ENCODE results near the gene ABCC5. TPM values are rescaled to one million over a fixed set of nuclear protein-coding genes. Genes with fewer than 3 reads are reported as not detected.

ABCC5 gene
- polyA plus RNA-seq, 4 donors, result 45.2 to 77.9 (median 54.8) TPM

DNA sequence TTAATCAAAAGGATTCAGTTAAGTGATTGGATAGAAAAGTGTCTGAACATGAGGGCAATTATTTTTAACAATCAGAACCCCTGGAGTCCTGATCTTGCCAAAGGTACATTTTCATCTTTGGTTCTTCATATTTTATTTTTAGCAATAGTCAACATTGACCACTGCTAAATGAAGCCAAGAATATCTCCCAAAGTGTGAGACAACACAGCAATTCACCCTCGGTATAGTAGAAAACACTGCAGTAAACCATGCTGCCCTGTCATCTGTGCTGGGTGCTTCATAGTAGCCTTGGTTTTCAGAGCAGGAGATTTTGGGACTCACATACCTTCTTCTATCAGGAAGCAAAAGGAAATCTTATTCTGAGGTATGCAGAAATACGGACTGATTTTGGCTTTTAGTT is 85.8 kb downstream of the ABCC5 start:
- DNase-seq (ENCODE audit: low read depth in 4 of 4, low spot score in 3 of 4), result no peak

DNA sequence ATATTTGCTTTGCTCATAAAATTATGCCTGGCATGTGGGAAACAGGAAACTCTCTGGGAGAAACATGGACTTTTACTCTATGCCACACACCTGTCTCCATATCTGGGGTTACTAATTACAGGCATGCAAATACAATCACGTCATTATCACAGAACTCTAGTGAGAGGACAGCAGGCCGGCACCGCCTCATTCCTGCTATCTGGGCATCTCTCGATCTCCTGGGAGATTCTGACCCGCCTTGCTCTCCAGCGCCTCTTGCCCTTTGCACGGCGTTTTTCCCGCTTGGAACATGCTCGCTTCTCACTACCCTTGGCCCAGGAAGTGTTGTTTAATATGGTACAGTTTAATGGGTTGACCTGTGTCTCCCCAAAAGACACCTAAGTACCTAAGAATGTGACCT is 87.6 kb downstream of the ABCC5 start:
- DNase-seq (ENCODE audit: low read depth in 4 of 4, low spot score in 3 of 4), result no peak

DNA sequence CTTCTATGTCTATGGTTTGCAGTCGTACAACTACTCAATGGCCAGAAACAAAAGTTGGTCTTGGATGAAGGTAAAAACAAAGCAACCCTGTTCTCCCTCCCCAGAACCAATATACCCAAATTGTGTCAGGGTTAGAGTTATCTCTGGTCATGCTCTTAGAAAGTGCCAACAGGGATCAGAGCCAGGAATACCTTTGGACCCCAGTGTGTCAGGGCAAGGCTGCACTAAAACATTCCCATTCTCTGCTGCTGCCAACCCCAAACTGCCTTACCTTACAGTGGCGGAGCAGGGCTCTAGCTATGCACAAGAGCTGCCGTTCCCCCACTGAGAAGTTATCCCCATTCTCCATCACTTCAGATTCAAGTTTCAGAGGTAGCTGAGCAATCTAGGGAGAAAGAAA is 90.6 kb downstream of the ABCC5 start:
- no peak for DNase-seq (ENCODE audit: low read depth in 4 of 4, low spot score in 3 of 4)

DNA sequence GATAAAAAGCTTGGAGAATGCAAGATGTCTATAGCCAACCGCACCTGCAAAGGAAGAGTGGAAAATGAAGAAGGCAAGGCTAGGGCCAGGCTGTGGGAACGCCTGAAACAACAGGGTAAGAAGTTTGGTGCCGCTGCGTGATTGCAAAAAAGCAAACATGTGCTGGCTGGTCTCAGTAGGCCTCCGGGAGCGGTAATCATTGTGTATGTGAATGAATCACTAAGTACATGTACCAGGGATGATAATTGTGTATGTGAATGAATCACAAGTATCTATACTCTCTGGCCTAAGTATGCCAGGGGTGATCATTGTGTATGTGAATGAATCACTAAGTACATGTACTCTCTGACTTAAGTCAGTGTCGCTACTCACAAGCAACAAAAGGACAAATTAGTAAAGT is 92.7 kb downstream of the ABCC5 start:
- DNase-seq (ENCODE audit: low read depth in 4 of 4, low spot score in 3 of 4), result no peak

DNA sequence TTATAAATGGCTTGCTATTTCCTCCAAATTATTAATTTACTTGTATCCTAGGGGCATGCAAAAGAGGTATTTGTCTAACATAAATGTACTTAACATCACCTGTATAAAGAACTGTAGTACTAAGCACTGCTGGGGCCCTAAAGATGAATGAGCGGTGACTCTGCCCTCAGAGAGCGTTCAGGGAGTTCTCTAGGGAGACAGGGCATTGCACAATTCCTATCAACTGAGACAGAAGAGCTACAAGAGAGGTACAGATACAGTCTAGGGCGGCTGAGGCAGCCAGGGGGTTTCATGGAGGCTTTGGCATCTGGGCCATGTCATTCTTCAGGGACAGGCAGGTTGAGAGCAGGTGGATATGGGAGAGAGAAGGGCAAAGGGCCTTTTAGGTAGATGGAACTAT is 93.1 kb downstream of the ABCC5 start:
- DNase-seq (ENCODE audit: low read depth in 4 of 4, low spot score in 3 of 4), result no peak

DNA sequence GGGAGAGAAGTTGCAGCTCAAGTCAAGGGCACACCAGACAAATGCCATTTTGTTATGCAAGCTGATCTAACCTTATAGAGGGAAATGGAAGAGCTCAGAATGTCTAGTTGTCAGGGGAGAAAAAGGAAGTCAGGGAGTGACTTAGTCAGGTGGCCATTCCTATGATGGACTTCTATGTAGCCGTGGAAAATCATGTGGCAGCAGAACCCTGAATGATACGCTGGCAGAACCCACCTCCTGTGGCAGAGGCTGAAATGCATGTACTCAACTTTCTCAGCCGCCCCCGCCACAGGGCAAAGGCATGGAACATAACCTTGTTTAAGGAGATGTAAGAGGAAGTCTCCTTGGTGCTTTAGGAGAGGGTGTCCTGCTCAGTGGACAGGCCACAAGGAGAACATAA is 95.3 kb downstream of the ABCC5 start:
- no peak for DNase-seq (ENCODE audit: low read depth in 4 of 4, low spot score in 3 of 4)

DNA sequence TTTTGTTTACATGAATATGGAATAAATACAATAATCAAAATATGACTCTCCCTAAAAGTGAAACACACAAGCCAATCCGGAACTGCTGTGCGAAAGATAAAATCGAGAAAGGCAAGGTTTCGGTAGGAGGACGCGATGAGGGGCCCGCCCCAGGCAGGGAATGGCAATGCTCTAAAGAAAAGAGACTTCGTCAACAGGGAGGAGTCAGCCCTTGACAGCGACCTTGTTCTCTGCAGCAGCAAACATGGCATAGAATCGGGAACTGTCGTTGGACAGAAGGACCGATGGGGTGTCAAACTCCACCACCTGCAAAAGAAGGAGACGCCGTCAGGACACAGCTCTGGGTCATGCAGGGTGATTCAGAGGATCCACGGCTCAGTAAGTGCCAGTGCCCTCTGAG is 96.6 kb downstream of the ABCC5 start:
- no peak for DNase-seq (ENCODE audit: low read depth in 4 of 4, low spot score in 3 of 4)

DNA sequence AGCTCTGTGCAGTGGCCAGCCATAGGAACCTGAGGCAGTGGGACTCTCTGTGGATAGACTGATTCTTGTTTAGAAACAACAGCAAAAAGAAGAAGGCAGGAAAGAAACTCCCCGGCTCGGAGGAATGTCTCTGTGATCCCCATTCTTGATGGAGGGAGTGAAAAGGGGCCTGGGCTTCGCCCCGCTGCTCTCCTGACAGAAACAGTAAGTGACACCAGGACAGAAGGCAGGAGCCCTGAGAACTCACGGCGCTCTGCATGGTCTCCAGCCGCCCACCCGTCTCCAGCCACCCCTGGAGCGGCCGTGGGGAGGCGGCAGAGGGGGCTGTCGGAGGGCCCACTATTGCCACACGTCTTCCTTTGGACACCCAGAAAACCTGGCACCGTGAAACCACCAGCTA is 97.3 kb downstream of the ABCC5 start:
- no peak for DNase-seq (ENCODE audit: low read depth in 4 of 4, low spot score in 3 of 4)

DNA sequence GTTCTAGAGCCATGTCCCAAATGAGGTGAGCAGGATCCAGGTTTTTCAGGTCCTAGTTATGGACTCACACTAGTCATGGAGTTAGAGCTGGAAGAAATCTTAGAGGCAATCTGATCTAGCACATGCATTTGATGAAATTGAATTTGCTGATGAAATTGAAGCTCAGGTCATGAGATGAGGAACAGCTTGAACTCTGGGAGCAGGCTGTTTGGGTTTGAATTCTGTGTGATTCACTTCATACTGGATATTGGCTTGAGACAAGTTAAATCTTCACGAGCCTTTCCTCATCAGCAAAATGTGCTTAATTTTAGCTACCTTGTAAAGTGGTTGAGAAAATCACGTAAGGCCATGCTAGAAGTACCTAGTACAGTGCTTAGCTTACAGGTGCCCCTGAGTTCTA is 99.5 kb downstream of the ABCC5 start:
- DNase-seq (ENCODE audit: low read depth in 4 of 4, low spot score in 3 of 4), result no peak

DNA sequence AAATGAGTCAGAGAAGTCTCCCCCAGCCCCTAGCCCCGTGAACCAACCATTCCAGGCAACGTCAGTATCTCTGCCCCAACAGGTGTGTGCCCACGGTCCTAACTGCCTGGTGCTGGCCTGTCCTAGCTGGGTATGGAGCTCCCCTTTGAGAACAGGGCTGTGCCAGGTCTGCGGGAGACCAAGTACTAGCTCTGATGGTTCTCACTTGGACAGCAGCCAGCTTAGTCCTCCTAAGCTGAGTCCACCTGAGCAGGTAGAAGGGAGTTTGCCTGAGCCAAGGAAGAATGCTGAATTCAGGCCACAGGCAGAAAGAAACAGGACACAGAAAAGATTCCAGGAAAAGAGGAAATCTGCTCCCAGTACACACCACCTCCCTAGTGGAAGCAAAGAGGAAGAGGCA is 99.9 kb downstream of the ABCC5 start:
- DNase-seq (ENCODE audit: low read depth in 4 of 4, low spot score in 3 of 4), result no peak

DNA sequence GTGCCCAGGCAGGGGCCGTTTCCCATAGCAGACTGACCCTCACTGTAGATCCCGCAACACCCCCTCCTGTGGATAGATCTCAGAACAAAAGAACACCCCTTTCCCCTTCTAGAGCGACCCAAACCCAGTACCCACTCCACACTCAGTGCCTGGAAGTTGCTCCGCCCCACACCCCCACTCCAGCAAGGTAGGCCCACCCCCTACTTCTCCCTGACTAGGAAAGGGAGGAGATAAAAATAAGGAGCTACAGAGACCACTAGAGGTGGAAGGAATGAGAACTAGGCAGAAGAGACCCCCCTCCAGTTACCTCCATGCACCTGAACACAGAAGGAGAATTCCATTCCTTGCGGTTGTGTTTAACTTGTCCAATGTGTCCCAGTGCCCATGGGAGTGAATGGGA is 102.8 kb downstream of the ABCC5 start:
- no peak for DNase-seq (ENCODE audit: low read depth in 4 of 4, low spot score in 3 of 4)

DNA sequence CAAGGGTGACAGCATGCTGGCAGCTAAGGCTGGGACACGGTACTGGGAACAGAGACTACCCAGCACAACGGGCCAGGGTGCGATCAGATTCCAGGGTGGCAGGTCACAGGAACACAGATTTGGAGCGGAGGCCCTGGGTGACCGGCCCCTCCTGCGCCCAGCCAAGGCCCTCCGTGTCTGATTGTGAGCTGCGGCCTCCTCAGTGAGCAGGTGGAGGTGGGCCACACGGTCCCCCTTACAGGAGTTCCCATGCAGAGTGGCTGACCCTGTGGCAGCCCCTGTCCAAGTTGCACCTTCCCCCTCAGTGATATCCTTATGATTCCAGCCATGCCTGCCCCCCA is 104.1 kb downstream of the ABCC5 start:
- DNase-seq (ENCODE audit: low read depth in 4 of 4, low spot score in 3 of 4), result no peak

DNA sequence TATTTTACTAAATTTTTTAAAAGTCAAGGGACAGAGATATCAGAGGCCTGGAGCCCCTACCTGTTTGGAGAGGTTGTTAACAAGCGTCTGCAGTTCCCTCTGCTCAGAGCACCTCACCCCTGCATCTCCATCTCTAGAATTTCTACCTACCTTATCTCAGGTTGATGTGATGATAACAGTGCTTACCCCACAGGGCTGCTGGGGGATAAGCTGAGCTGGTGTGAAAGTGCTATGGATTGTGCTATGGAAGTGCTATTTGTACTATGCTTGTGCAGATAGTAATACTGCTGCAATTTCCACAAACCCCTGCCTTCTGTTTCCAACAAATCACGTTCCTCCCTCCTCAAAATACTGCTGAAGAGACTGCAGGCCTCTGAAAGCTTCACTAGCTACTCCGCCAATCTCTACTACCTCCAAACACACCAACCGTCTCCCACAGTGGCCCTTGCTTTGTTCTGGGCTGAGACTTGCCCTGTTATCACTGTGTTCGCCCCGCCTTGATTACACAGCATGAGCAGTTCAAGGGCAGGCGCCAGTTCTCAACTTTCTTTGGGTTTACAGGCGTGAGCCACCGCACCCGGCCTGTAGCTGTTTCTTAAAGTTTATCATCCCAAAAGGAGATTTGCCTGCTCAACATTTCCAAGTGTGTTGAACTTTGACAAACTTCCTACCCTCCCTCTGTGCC is 104.6 kb downstream of the ABCC5 start:
- no peak for DNase-seq (ENCODE audit: low read depth in 4 of 4, low spot score in 3 of 4)

DNA sequence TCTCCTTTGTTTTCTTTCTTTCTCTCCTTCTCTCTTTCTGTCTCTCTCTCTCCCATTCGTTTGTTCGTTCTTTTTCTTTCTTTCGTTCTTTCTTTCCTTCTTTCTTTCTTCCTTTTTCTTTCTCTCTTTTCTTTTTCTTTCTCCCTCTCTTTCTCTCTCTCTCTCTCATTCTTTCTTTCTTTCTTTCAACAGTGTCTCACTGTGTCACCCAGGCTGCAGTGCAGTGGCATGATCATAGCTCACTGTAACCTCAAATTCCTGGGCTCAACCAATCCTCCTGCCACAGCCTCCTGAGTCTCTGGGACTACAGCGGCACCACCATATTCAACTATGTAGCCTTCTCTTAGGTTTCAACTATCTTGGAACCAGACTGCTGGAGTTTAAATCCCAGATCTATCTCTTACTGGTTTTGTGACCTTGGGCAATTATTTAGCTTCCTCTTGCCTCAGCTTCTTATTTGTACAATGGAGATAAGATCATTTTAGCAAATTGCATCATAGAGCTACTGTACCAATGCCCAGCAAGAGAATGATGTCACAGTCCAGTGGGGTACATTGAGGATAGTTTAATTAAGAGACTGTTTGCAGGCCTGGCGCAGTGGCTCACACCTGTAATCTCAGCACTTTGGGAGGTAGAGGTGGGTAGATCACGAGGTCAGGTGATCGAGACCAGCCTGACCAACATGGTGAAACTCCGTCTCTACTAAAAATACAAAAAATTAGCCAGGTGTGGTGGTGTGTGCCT is 105.7 kb downstream of the ABCC5 start:
- DNase-seq (ENCODE audit: low read depth in 4 of 4, low spot score in 3 of 4), result no peak

DNA sequence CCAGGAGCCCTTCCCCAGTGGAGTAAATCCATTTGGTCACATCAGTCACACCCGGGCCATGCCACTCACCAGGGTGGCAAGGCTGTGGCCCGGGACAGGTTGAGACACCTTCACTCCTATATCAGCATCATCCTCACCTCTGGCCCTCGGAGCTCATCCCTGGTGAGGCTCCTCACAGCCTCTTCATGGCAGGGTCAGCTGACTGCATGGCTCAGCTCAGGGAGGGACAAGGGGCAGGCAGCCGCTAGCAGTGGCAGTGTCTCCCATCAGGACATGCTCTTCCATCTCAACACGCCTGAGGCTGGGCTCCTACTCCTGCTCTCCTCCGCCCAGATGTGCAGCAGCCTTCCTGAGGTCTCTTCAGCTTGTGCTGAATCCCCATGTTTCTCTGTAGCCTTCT is 106.6 kb downstream of the ABCC5 start:
- no peak for DNase-seq (ENCODE audit: low read depth in 4 of 4, low spot score in 3 of 4)

DNA sequence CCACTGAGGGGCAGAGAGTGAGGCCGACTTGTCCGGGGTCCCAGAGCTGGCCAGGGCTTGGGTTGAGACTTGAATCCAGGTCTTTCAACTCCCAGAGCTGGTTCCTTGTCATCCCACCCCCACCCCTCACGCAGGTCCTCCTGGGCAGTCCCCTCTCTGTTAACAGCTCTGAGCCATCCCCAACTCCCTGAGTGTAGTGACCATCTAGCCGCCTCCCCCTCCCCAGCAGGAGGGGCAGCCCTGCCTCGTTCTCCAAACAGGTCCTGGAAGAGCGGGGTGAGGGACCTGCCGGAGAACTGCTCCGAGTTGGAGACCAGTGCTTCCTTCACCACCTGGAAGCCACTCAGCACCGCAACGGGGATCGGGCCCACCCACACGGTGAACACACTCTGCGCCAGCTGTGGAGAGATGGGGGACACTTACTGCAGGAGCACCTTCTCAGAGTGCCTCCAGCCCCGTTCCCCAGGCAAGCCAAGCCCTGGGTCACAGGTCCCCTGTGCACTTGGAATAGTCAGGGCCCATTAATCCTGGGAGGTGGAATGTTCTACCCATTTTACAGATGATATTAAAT is 108.6 kb downstream of the ABCC5 start:
- DNase-seq (ENCODE audit: low read depth in 4 of 4, low spot score in 3 of 4), result no peak

DNA sequence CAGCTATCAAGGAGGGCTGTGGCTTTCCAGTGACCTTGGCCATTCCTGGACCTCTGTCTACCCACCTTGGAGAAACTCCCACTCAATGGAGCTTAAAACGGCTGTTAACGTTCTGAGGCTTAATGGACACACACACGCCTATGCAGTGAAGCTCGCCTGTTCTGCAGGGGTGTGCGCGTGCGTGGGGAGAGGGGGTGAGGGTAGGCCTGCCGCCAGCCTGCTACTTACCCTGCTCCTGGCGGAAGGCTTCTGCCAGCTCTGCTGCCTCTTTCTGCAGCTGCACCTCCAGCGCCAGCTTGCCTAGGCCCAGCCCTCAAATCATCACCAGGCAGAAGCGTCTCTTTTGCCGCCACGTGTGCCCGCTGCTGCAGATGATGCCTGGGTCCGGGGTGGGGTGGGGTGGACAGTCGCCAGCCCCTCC is 109.8 kb downstream of the ABCC5 start:
- no peak for DNase-seq (ENCODE audit: low read depth in 4 of 4, low spot score in 3 of 4)

DNA sequence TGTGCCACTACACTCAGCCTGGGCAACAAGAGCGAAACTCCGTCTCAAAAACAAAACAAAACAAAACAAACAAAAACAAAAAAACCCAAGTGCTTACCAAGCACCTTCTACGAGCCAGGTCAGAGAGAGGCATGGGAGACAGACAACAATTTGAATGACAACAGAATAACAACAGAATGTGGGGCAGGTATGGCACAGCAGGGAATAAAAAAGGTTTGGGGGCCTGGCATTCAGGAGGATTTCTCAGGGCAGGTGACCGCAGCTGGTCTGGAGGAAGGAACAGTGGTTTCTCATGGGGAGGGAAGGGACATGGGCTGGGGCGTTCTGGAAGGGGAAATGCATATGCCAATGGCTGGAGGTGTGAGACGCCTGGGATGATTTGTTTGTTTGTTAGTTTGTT is 110.5 kb downstream of the ABCC5 start:
- DNase-seq (ENCODE audit: low read depth in 4 of 4, low spot score in 3 of 4), result no peak

DNA sequence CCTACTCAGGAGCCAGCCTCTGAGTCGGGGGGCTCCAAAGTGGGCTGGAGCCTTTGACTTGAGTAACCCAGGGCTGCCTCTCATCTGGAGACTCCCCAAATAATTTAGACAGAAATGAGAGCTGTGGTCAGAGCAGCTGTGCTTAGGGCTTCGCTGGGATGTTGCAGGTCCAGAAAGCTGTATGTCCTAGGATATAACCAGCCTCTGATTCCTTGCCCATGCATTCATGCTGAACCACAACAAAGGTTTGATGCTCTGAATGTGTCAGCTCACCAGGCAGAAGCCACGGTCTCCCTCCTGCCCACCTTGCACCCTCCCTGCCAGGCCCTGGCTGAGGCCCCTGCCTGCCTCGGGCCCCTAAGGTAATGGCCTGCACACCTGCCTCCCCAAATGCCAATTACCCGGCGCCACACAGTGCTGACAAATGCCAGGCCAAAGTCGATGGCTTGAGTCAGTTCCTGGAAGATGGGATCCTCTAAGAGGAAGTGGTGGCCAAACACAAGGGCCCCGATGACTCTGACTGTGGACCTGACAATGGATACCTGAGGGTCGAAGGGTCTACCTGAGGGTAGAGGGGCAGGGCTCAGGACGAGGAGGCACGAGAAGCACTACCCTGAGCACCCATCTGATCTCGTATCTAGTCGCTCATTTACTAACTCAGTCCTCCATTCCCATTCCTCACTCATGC is 111.3 kb downstream of the ABCC5 start:
- no peak for DNase-seq (ENCODE audit: low read depth in 4 of 4, low spot score in 3 of 4)

DNA sequence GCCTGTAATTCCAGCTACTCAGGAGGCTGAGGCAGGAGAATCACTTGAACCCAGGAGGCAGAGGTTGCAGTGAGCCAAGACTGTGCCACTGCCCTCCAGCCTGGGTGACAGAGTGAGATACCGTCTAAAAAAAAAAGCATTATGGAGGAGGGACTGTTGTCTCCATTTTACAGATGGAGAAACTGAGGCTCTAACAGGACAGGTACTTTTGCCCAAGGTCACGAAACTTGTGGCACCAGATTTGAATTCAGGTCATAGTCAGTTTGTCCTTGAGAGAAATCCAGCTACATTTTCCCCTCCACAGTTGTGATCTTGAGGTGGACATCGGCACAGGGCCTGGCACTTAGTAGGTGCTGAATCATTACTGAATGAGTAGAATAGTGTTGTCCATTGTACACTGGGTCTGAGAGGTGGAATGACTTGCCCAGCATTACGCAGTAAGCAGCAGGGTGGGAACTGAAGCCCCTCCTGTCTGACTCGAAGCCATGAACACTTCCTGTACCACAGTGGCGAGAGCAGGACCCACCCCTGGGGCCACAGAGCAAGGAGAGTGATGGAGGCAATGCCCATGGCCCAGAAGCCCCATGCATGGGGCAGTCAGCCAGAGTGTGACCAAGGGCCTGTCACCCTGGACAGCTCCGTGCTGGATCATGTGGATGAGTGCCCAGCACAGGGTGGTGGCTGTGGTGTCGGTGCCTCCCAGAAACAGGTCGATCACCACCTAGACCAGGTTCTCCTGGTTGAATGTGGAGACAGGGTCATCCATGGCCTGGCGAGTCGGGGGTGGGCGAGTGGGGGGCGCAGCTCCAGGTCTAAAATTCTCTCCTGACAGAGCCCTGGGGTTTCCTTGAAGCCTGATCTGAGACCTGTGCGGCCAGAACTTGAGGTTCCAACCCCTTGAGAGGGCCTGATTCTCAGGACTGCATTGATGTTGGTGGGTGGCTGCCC is 112.6 kb downstream of the ABCC5 start:
- no peak for DNase-seq (ENCODE audit: low read depth in 4 of 4, low spot score in 3 of 4)

DNA sequence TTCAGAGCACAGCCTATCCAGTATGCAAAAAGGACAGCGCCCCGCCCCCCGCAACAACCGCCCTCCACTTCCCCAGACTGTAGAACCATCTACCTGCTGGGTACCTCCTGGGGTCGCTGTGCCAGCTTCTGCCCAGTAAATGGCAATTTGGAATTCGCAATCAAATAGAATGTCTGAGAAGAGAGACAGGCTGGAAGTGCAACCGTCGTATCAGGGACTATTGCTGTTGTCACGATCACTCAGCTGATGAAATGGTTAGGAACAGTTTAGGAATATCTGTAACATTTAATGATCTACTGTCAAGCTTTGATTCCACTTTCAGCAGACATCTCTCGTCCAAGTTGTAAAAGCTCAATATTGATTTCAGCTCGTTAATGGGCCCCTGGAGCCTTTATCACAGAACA is 119.7 kb downstream of the ABCC5 start:
- DNase-seq (ENCODE audit: low read depth in 4 of 4, low spot score in 3 of 4), result no peak
